T-helper 17 cell (primary cell): ENCODE measurements around the gene TSPAN32. TPM values are rescaled to one million over a fixed set of nuclear protein-coding genes. Genes with fewer than 3 reads are reported as not detected.

Experiments
- ATAC-seq: fragments of 150-1000 bp; cut with Tn5 transposase; 2 replicates; pipeline ENCODE4 v1.10.0; 2021; ENCODE audit warnings: mild to moderate bottlenecking, moderate library complexity
- DNase-seq, 3 donors: peaks; one replicate each; pipeline versions ENCODE4 v3.0.0 to v3.0.0-alpha.2; 2020 to 2021
- H3K9me3 ChIP-seq: one replicate; pipeline ENCODE4 v1.7.0; 2013; ENCODE audit warnings: low read length, mild to moderate bottlenecking; ENCODE audit not compliant: control insufficient read depth, poor library complexity, severe bottlenecking
- H3K27ac Mint-ChIP-seq: one replicate; pipeline ENCODE4 v1.8.0; 2022; ENCODE audit warnings: mild to moderate bottlenecking, moderate library complexity, mixed read lengths
- H3K27me3 Mint-ChIP-seq: one replicate; pipeline ENCODE4 v1.8.0; 2022; ENCODE audit warnings: mixed read lengths
- H3K36me3 Mint-ChIP-seq: one replicate; pipeline ENCODE4 v1.8.0; 2022; ENCODE audit warnings: low read depth, mixed read lengths
- H3K4me1 Mint-ChIP-seq: one replicate; pipeline ENCODE4 v1.8.0; 2022; ENCODE audit warnings: mild to moderate bottlenecking, mixed read lengths
- H3K4me3 Mint-ChIP-seq: one replicate; pipeline ENCODE4 v1.8.0; 2022; ENCODE audit warnings: mild to moderate bottlenecking, moderate library complexity, mixed read lengths
- total RNA-seq, 4 donors: library from RNA in 2 of 4; stranded (reverse) in 2 of 4; gene quantifications; one replicate each; pipeline ENCODE4 v1.2.3 and lab custom pipeline; 2022 to 2026

The TSPAN32 gene
- total RNA-seq, 2 donors from 2014 or later = 65.7 to 93.2 TPM

GRCh38 chr11:2314525-2315394 lies 12.9 kb downstream of the TSPAN32 start:
- Mint-ChIP-seq H3K27ac (no peak overlapping the region), H3K4me1 (peaks cover 11% of the 10 kb centered on the region), H3K27me3 (no peaks in the 10 kb centered on the region), H3K4me3 (no peak overlapping the region), H3K36me3 (no peaks in the 10 kb centered on the region)
- ATAC-seq = no peak
- H3K9me3 ChIP-seq = no peaks in the 10 kb centered on the region
- DNase-seq = no peak

GRCh38 chr11:2315395-2316168 lies 13.8 kb downstream of the TSPAN32 start:
- peaks cover 11% of the 10 kb centered on the region for H3K4me1 Mint-ChIP-seq
- no peaks in the 10 kb centered on the region for H3K36me3 Mint-ChIP-seq
- no peaks in the 10 kb centered on the region for H3K27me3 Mint-ChIP-seq
- ATAC-seq (no peak), DNase-seq (peak in 2 of 3 donors; percentile 2 to 8)
- H3K4me3 Mint-ChIP-seq = no peak overlapping the region
- H3K9me3 ChIP-seq = no peaks in the 10 kb centered on the region
- H3K27ac Mint-ChIP-seq = no peak overlapping the region

GRCh38 chr11:2316169-2316962 lies 14.6 kb downstream of the TSPAN32 start:
- H3K27ac Mint-ChIP-seq = peak overlapping the region; percentile 14
- no peaks in the 10 kb centered on the region for H3K27me3 Mint-ChIP-seq
- DNase-seq = no peak
- peaks cover 11% of the 10 kb centered on the region for H3K4me1 Mint-ChIP-seq
- no peak for ATAC-seq
- H3K4me3 Mint-ChIP-seq = no peak overlapping the region
- no peaks in the 10 kb centered on the region for H3K9me3 ChIP-seq
- H3K36me3 Mint-ChIP-seq = no peaks in the 10 kb centered on the region

- no peaks in the 10 kb centered on the region for H3K27me3 Mint-ChIP-seq
- no peak for ATAC-seq
- H3K27ac Mint-ChIP-seq = peak overlapping the region; percentile 14
- H3K4me1 Mint-ChIP-seq = peaks cover 11% of the 10 kb centered on the region
- H3K4me3 Mint-ChIP-seq = no peak overlapping the region
- no peaks in the 10 kb centered on the region for H3K36me3 Mint-ChIP-seq
- no peaks in the 10 kb centered on the region for H3K9me3 ChIP-seq
- no peak for DNase-seq
These were observed 15.1 kb downstream of the TSPAN32 start for GRCh38 chr11:2316963-2317244.

- Mint-ChIP-seq H3K27ac (no peak overlapping the region), H3K27me3 (no peaks in the 10 kb centered on the region), H3K36me3 (no peaks in the 10 kb centered on the region), H3K4me3 (no peak overlapping the region), H3K4me1 (peaks cover 11% of the 10 kb centered on the region)
- ATAC-seq = no peak
- H3K9me3 ChIP-seq = no peaks in the 10 kb centered on the region
- DNase-seq = no peak
These were observed 15.7 kb downstream of the TSPAN32 start for GRCh38 chr11:2317354-2318050.

DNA sequence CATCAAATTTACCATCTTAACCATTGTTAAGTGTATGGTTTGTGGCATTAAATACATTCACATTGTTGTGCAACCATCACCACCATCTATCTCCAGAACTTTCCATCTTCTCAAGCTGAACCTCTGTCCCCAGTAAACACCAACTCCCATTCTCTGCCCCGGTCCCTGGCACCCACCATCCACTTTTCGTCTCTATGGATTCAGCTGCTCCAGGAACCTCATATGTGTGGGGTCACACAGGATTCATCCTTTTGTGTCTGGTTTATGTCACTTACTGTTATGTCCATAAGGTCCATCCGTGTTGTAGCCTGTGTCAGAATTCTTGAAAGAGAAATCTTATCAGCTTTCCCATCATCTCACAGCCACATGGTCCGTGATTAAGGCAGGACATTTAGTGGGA lies 16.3 kb downstream of the TSPAN32 start:
- Mint-ChIP-seq H3K4me3 (no peak overlapping the region), H3K27ac (no peak overlapping the region), H3K4me1 (peaks cover 10% of the 10 kb centered on the region), H3K27me3 (no peaks in the 10 kb centered on the region), H3K36me3 (no peaks in the 10 kb centered on the region)
- ATAC-seq = no peak
- DNase-seq = no peak
- H3K9me3 ChIP-seq = no peaks in the 10 kb centered on the region

DNA sequence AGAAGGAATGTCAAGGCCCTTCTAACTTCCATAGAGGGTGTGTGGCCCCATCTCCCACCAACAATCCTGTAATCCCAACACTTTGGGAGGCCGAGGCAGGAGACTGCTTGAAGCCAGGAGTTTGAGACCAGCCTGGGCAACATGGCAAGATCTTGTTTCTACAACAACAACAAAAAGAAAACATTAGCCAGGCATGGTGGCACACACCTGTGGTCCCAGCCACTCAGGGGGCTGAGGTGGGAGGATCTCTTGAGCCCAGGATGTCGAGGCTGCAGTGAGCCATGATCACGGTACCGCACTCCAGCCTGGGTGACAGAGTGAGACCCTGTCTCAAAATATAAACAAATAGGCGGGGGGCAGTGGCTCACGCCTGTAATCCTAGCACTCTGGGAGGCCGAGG lies 16.9 kb downstream of the TSPAN32 start:
- Mint-ChIP-seq H3K36me3 (no peaks in the 10 kb centered on the region), H3K4me1 (peaks cover 7% of the 10 kb centered on the region), H3K27me3 (no peaks in the 10 kb centered on the region), H3K4me3 (no peak overlapping the region), H3K27ac (no peak overlapping the region)
- DNase-seq (no peak), ATAC-seq (no peak)
- H3K9me3 ChIP-seq = no peaks in the 10 kb centered on the region

- ATAC-seq (no peak), DNase-seq (no peak)
- Mint-ChIP-seq H3K4me1 (peaks cover 6% of the 10 kb centered on the region), H3K36me3 (no peaks in the 10 kb centered on the region), H3K27me3 (no peaks in the 10 kb centered on the region), H3K27ac (no peak overlapping the region), H3K4me3 (no peak overlapping the region)
- H3K9me3 ChIP-seq = no peaks in the 10 kb centered on the region
These were observed 18.1 kb downstream of the TSPAN32 start for GRCh38 chr11:2319791-2320472.

DNA sequence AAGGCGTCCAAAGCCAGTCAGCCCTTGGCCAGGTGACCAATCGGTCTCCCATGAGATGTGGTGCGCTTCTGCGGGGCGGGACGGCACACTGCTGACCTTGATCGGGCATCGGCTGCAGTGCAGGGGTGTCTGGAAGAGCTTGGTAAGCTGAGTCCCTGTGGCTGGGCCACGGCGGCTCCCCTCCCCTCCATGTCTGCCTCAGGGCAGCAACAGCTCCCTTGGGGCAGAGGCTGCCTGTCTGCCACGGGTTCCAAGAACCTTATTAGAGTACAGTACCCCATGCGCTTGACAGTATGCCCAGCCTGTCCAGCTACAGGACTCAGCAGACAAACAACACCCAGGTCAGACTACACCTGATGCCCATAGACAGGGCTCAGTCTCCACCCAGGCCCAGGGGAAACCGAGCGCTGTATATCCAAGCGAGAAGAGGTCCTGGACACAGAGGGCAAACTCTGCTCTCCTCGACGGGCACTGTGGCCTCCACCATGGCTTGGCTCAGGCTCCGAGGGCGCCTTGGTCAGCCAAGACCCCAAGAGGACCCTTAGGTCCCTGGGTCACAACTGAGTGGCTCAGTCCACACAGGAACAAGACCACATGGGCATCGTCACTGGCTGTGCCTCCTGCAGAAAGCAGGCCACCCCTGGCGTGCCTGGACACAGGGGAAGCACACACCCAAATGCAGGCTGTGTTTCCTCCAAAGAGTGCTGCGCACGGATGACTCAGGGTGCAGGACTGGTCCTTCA lies 18.9 kb downstream of the TSPAN32 start:
- H3K4me1 Mint-ChIP-seq = peaks cover 6% of the 10 kb centered on the region
- H3K4me3 Mint-ChIP-seq = no peak overlapping the region
- no peaks in the 10 kb centered on the region for H3K9me3 ChIP-seq
- no peak overlapping the region for H3K27ac Mint-ChIP-seq
- no peak for ATAC-seq
- no peaks in the 10 kb centered on the region for H3K27me3 Mint-ChIP-seq
- no peak for DNase-seq
- H3K36me3 Mint-ChIP-seq = no peaks in the 10 kb centered on the region

DNA sequence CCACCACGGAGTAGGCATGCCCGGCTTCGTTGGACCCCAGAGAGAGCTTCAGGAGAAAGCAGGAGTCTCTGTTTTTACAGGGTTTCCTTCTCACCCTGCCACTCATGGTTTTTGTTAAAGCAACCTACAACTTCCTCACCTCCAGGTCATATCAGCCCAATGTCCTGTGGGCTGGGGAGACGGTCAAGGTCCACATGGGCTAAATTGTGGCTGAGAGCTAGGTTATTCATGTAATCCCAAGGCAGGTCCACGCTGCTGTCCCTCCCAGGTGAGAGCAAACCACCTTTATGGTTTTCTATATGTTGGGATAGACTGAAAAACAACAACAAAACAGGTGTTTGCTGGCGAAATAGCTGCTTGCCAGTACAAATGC lies 19.5 kb downstream of the TSPAN32 start:
- no peak for DNase-seq
- Mint-ChIP-seq H3K27me3 (no peaks in the 10 kb centered on the region), H3K4me1 (peaks cover 6% of the 10 kb centered on the region), H3K36me3 (no peaks in the 10 kb centered on the region), H3K4me3 (no peak overlapping the region), H3K27ac (no peak overlapping the region)
- H3K9me3 ChIP-seq = no peaks in the 10 kb centered on the region
- ATAC-seq = no peak

GRCh38 chr11:2325123-2325522 lies 23.3 kb downstream of the TSPAN32 start:
- H3K9me3 ChIP-seq = no peaks in the 10 kb centered on the region
- Mint-ChIP-seq H3K4me1 (no peaks in the 10 kb centered on the region), H3K27ac (no peak overlapping the region), H3K4me3 (no peak overlapping the region), H3K27me3 (peaks cover 24% of the 10 kb centered on the region), H3K36me3 (no peaks in the 10 kb centered on the region)
- no peak for ATAC-seq
- DNase-seq = no peak

DNA sequence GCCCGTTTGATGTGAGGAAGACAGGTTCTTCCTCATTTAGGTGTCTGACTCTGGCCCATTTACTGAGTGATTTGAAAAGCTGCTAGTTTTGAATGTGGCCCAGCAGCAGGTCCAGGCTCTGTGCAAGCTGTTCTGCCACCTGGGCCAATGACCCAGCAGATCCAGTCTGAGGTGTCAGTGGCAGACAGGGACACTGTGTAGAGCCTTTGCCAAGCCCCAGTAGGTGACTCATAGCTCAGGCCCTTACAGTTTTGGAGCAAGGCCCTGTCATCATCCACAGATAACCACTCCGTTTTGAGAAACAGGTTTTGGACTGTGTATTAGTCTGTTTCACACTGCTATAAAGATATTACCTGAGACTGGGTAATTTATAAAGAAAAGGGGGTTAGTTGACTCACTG lies 23.9 kb downstream of the TSPAN32 start:
- ATAC-seq (no peak), DNase-seq (no peak)
- Mint-ChIP-seq H3K4me1 (no peaks in the 10 kb centered on the region), H3K36me3 (no peaks in the 10 kb centered on the region), H3K27me3 (peaks cover 29% of the 10 kb centered on the region), H3K27ac (no peak overlapping the region), H3K4me3 (no peak overlapping the region)
- H3K9me3 ChIP-seq = no peaks in the 10 kb centered on the region
